ENCODE measurements around the gene FBXW9.
A peak's percentile ranks its signal among the peaks of the same experiment; 100 is the strongest.

FBXW9 gene

DNA sequence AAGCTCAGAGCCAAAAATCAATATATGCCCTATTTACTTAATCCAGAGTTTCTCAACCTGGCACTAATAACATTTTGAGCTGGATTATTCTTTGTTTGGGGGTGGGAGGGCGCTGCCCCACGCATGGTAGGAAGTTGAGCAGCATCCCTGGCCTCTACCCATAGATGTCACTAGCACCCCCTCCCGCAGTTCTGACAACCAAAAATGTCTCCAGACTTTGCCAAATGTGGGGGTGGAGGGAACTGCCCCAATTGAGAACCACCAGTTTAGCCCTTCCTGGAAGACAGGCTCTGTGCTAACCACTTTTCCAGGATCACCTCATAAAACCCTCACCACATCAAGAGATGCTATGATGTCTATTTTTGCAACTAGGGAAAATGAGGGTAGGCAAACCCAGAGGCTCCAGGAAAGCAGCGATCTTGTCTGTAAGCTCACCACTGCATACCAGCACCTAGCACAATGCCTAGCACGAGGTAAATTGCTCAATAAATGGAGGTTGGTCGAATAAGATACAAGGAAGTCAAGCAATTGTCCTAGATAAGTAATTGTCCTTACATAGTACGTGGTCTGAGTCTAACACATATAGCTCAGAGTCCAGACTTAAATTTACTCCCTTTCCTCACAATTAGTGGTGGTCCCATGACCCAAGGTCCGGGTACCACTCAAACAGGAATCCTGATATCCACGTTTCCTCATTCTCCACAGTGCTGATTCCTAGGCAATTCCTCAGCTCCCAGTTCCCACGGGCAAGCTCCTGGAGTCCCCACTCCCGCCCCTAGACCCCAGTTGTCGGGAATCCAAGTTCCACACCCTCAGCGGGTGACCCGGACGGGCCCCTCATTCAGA lies 37.2 kb upstream of the FBXW9 start (continued):
- TF ChIP-seq ZBTB10 (tag by site-specific recombination; IDR thresholded peaks at IDR 0.05) (no peak), ZNF341 (tag by site-specific recombination; IDR thresholded peaks at IDR 0.05; ENCODE audit: low read depth) (peak; percentile 82), ZBTB26 (tag by site-specific recombination; optimal IDR thresholded peaks at IDR 0.05) (no peak), ZNF202 (tag by site-specific recombination; IDR thresholded peaks at IDR 0.05; ENCODE audit: borderline replicate concordance) (no peak), PATZ1 (tag by site-specific recombination; IDR thresholded peaks at IDR 0.05) (peak; percentile 8; the same call in 1 of the 2 replicates), ZNF155 (tag by site-specific recombination; IDR thresholded peaks at IDR 0.05) (no peak), EGR2 (tag by site-specific recombination; IDR thresholded peaks at IDR 0.05; ENCODE audit: low read depth) (peak; percentile 69), MYNN (tag by site-specific recombination; IDR thresholded peaks at IDR 0.05; ENCODE audit: borderline replicate concordance) (no peak), ZNF610 (tag by site-specific recombination; IDR thresholded peaks at IDR 0.05; ENCODE audit: borderline replicate concordance) (no peak), SCRT2 (tag by site-specific recombination; IDR thresholded peaks at IDR 0.05) (no peak), TRIM28 (IDR thresholded peaks at IDR 0.05; ENCODE audit: borderline replicate concordance, low read length) (no peak)
- TF ChIP-seq, protein P1, sequence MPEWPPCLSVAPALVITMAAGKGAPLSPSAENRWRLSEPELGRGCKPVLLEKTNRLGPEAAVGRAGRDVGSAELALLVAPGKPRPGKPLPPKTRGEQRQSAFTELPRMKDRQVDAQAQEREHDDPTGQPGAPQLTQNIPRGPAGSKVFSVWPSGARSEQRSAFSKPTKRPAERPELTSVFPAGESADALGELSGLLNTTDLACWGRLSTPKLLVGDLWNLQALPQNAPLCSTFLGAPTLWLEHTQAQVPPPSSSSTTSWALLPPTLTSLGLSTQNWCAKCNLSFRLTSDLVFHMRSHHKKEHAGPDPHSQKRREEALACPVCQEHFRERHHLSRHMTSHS (tag by site-specific recombination; IDR thresholded peaks at IDR 0.05): no peak

DNA sequence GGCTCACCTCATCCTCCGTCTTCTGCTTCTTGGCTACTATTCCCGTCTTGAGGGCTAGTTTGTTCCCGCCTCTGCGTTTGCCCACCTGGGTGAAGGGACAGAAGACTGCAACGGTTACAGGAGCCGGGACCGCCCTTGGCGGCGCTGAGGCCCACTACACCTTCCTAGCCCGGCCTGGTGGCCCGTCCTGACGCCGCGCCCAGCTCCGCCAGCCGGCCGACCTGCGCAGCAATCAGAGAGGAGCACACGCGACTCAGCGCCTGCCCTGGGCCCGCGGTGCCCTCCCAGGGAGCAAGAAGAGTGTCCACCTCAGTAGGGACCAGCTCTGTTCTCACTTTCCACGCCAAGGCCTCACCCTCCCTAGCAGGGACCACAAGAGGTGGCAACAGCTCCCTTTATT lies 34.9 kb upstream of the FBXW9 start:
- H3K4me1 ChIP-seq (ENCODE audit: control insufficient read depth, insufficient read depth, low read length): 0 out of 2 replicates have a peak, but pooled peaks cover 4% of the 10 kb centered on the region
- no peaks in the 10 kb centered on the region for H3K9me3 ChIP-seq (ENCODE audit: control insufficient read depth, insufficient read depth, low read depth, low read length)
- POLR2A ChIA-PET: interaction anchor here (0.7 to 1.2 kb wide), 2 partner anchors 9 to 14 kb away, joined by 6 to 9 read pairs; no protein-coding TSS in a partner anchor
- no peak overlapping the region for H3K27ac ChIP-seq (ENCODE audit: extremely low read depth, low read depth, low read length)
- H3K36me3 ChIP-seq (ENCODE audit: control insufficient read depth in 2 of 2, insufficient read depth in 1 of 2, low read length in 2 of 2): peaks cover 24 to 44% of the 10 kb centered on the region in 2 experiments; a peak in 2 of 3 replicates
- TF ChIP-seq ZNF514 (tag by site-specific recombination; IDR thresholded peaks at IDR 0.05): no peak
- no peak for TF ChIP-seq ZNF37A (tag by site-specific recombination; IDR thresholded peaks at IDR 0.05)
- TF ChIP-seq ZNF302 (tag by site-specific recombination; IDR thresholded peaks at IDR 0.05; ENCODE audit: low read depth): no peak
- no peak for TF ChIP-seq ZSCAN30 (tag by site-specific recombination; IDR thresholded peaks at IDR 0.05)
- TF ChIP-seq SETDB1 (IDR thresholded peaks at IDR 0.05; ENCODE audit: insufficient read length, low read length): no peak
- no peak for TF ChIP-seq ZNF433 (tag by site-specific recombination; IDR thresholded peaks at IDR 0.05; ENCODE audit: low read depth)
- TF ChIP-seq PRDM1 (tag by site-specific recombination; IDR thresholded peaks at IDR 0.05): no peak
- CTCF ChIA-PET: interaction anchor here (0.5 to 1.7 kb wide), 3 partner anchors 35 to 65 kb away, joined by 3 to 6 read pairs (median 3); no protein-coding TSS in a partner anchor
- no peak overlapping the region for H3K4me3 ChIP-seq (ENCODE audit: low read depth, low read length)
